ENCODE data around the gene ZCCHC2. TPM values are rescaled to one million over a fixed set of nuclear protein-coding genes. Genes with fewer than 3 reads are reported as not detected.

The ZCCHC2 gene
- total and polyA plus RNA-seq, 2 of the 13 experiments (the other 11 are each of a cell fraction or from before 2014, with no cell fraction given), result 62.5 to 76.1 TPM

- TF ChIP-seq GPN1 (CRISPR knock-in tag; IDR thresholded peaks at IDR 0.05; ENCODE audit: borderline replicate concordance), result no peak
These were observed 31.7 kb upstream of the ZCCHC2 start (continued) for GRCh38 chr18:62490967-62491695.

DNA sequence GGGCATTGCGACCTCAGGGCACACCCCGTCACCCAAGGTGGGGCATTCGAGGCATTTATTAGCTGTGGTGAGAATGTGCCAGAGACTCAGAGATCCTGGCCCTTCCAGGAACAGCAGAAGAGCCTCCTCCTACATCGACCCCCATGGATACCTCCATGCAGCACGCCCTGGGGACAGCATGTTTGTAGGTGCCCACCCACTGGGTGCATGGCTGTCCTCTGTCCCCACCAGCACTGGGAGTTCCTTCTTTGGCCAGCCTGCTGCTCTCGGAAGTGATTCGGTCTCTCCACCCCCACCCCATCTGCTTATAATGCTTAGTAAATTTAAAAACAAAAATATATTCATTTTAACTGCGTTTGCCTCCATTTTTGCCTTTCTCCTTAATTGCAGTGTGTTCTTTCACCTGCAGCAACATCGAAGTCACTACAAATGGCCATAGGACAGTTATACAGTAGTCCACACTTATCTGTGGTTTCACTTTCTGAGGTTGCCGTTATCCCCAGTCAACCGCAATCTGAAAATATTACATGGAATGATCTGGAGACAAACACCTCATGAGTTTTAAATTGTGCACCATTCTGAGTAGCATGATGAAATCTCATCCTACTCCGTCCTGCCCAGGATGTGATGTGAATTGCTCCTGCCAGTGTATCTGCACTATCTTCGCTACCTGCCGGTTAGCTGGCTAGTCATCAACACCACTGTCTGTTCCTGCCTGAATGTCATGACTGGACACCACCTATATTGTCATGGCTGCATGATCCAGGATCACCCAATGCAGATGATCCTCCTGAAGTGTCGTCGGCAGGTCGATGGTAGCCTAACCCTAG is 29.6 kb upstream of the ZCCHC2 start:
- Histone ChIP-seq H3K36me3 (replicated peaks in 1 of 2; ENCODE audit: control insufficient read depth in 1 of 2, insufficient read depth in 2 of 2, low read length in 2 of 2) (no peaks in the 10 kb centered on the region), H3K9ac (ENCODE audit: insufficient read depth, low read depth, low read length) (no peak overlapping the region), H3K9me3 (ENCODE audit: low read length) (no peaks in the 10 kb centered on the region), H3K27ac (ENCODE audit: extremely low read length, insufficient read depth, low read length) (no peak overlapping the region), H2AFZ (ENCODE audit: low read length) (no peak overlapping the region), H3K4me2 (ENCODE audit: low read depth, low read length) (no peak overlapping the region), H3K4me1 (ENCODE audit: insufficient read depth, low read length) (peaks cover 3% of the 10 kb centered on the region), H3K79me2 (ENCODE audit: insufficient read depth, low read length) (no peaks in the 10 kb centered on the region), H3K4me3 (replicated peaks in 1 of 3; ENCODE audit: insufficient read depth in 1 of 3, low read depth in 2 of 3, low read length in 3 of 3) (no peak overlapping the region), H3K27me3 (ENCODE audit: control insufficient read depth in 1 of 2, insufficient read depth in 2 of 2, low read length in 2 of 2) (no peaks in the 10 kb centered on the region), H4K20me1 (ENCODE audit: insufficient read depth, low read length) (no peaks in the 10 kb centered on the region)
- in situ Hi-C loops (cut with HindIII; ENCODE audit: extremely low pct_ligation_motif_present, low pct_unique_long_range_greater_than_20kb) (no loop called here), intact Hi-C loops (cut with micrococcal nuclease; ENCODE audit: unreplicated experiment) (no loop called here)
- ChIA-PET POLR2A (no interaction called here), CTCF (ENCODE audit: low intra/inter-chr PET ratio, low total read pairs) (no interaction called here)
- no peak for ATAC-seq
- 89% methylated on average over 14 of the region's 17 CpGs for WGBS (ENCODE audit: low lambda C conversion rate)
- FAIRE-seq, result no peak
- no peak for DNase-seq (ENCODE audit: low spot score)
- BruUV-seq (replicated peaks), result no TSS peak
- TF ChIP-seq GTF3A (CRISPR knock-in tag; conservative IDR thresholded peaks at IDR 0.05) (no peak), GATA4 (IDR thresholded peaks at IDR 0.05; ENCODE audit: borderline replicate concordance, low read depth) (no peak), ZNF570 (CRISPR knock-in tag; IDR thresholded peaks at IDR 0.05; ENCODE audit: borderline replicate concordance) (no peak), SALL2 (CRISPR knock-in tag; IDR thresholded peaks at IDR 0.05) (no peak), ETV6 (CRISPR knock-in tag; conservative IDR thresholded peaks at IDR 0.05) (no peak), THAP9 (CRISPR knock-in tag; IDR thresholded peaks at IDR 0.05; ENCODE audit: borderline replicate concordance) (no peak), ZNF235 (CRISPR knock-in tag; IDR thresholded peaks at IDR 0.05; ENCODE audit: borderline replicate concordance) (no peak)
- TF ChIP-seq, protein P1, sequence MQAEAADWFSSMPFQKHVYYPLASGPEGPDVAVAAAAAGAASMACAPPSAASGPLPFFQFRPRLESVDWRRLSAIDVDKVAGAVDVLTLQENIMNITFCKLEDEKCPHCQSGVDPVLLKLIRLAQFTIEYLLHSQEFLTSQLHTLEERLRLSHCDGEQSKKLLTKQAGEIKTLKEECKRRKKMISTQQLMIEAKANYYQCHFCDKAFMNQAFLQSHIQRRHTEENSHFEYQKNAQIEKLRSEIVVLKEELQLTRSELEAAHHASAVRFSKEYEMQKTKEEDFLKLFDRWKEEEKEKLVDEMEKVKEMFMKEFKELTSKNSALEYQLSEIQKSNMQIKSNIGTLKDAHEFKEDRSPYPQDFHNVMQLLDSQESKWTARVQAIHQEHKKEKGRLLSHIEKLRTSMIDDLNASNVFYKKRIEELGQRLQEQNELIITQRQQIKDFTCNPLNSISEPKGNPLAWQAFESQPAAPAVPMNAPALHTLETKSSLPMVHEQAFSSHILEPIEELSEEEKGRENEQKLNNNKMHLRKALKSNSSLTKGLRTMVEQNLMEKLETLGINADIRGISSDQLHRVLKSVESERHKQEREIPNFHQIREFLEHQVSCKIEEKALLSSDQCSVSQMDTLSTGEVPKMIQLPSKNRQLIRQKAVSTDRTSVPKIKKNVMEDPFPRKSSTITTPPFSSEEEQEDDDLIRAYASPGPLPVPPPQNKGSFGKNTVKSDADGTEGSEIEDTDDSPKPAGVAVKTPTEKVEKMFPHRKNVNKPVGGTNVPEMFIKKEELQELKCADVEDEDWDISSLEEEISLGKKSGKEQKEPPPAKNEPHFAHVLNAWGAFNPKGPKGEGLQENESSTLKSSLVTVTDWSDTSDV (CRISPR knock-in tag; IDR thresholded peaks at IDR 0.05), result no peak
- TF ChIP-seq, protein P2, sequence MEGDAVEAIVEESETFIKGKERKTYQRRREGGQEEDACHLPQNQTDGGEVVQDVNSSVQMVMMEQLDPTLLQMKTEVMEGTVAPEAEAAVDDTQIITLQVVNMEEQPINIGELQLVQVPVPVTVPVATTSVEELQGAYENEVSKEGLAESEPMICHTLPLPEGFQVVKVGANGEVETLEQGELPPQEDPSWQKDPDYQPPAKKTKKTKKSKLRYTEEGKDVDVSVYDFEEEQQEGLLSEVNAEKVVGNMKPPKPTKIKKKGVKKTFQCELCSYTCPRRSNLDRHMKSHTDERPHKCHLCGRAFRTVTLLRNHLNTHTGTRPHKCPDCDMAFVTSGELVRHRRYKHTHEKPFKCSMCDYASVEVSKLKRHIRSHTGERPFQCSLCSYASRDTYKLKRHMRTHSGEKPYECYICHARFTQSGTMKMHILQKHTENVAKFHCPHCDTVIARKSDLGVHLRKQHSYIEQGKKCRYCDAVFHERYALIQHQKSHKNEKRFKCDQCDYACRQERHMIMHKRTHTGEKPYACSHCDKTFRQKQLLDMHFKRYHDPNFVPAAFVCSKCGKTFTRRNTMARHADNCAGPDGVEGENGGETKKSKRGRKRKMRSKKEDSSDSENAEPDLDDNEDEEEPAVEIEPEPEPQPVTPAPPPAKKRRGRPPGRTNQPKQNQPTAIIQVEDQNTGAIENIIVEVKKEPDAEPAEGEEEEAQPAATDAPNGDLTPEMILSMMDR (CRISPR knock-in tag; IDR thresholded peaks at IDR 0.05), result no peak
